Measurements from ENCODE around the gene GOLGA3. TPM values are rescaled to one million over a fixed set of nuclear protein-coding genes. Genes with fewer than 3 reads are reported as not detected.
"Not testable (repeated sequence)": the region's sequence is repeated elsewhere in the genome, so short reads cannot be mapped to it uniquely, and the experiment has no call there.

Gene GOLGA3
- total RNA-seq, 1 donor = 127 TPM

GRCh38 chr12:132776816-132777568, 51.7 kb downstream of the GOLGA3 start:
- TF ChIP-seq CTCF (IDR thresholded peaks at IDR 0.05; ENCODE audit: extremely low read depth, low read depth, low read length) = no peak
- Histone ChIP-seq H3K27ac (ENCODE audit: low read depth, low read length) (no peak overlapping the region), H3K79me2 (ENCODE audit: insufficient read depth, low read length) (peaks cover 25% of the 10 kb centered on the region), H3K9me3 (ENCODE audit: low read depth, low read length) (no peaks in the 10 kb centered on the region), H2AFZ (ENCODE audit: low read length) (no peak overlapping the region), H3K4me2 (ENCODE audit: insufficient read depth, low read length) (no peak overlapping the region), H3K36me3 (ENCODE audit: insufficient read depth, low read length) (peaks cover 91% of the 10 kb centered on the region), H3K4me1 (ENCODE audit: insufficient read depth, low read length) (no peaks in the 10 kb centered on the region), H3K4me3 (ENCODE audit: insufficient read depth, low read length) (no peak overlapping the region), H3K27me3 (ENCODE audit: insufficient read depth, low read length) (no peaks in the 10 kb centered on the region), H4K20me1 (ENCODE audit: insufficient read depth, low read length) (peaks cover 42% of the 10 kb centered on the region)
- DNase-seq (ENCODE audit: insufficient read length, low spot score, missing footprints) = peak; percentile 92

GRCh38 chr12:132776230-132776625, 52.4 kb downstream of the GOLGA3 start:
- peaks cover 21% of the 10 kb centered on the region for H3K79me2 ChIP-seq (ENCODE audit: insufficient read depth, low read length)
- H3K27ac ChIP-seq (ENCODE audit: low read depth, low read length); H3K9me3 ChIP-seq (ENCODE audit: low read depth, low read length); H3K4me2 ChIP-seq (ENCODE audit: insufficient read depth, low read length); H3K27me3 ChIP-seq (ENCODE audit: insufficient read depth, low read length); H3K4me1 ChIP-seq (ENCODE audit: insufficient read depth, low read length); H3K4me3 ChIP-seq (ENCODE audit: insufficient read depth, low read length); H2AFZ ChIP-seq (ENCODE audit: low read length): not testable (repeated sequence)
- peak; percentile 10 for DNase-seq (ENCODE audit: insufficient read length, low spot score, missing footprints)
- peaks cover 43% of the 10 kb centered on the region for H4K20me1 ChIP-seq (ENCODE audit: insufficient read depth, low read length)
- H3K36me3 ChIP-seq (ENCODE audit: insufficient read depth, low read length) = peaks cover 92% of the 10 kb centered on the region

GRCh38 chr12:132775502-132776229, 53.0 kb downstream of the GOLGA3 start:
- no peaks in the 10 kb centered on the region for H3K4me1 ChIP-seq (ENCODE audit: insufficient read depth, low read length)
- H2AFZ ChIP-seq (ENCODE audit: low read length) = no peak overlapping the region
- H3K27ac ChIP-seq (ENCODE audit: low read depth, low read length) = no peak overlapping the region
- H3K79me2 ChIP-seq (ENCODE audit: insufficient read depth, low read length) = peaks cover 18% of the 10 kb centered on the region
- peak; percentile 77 for DNase-seq (ENCODE audit: insufficient read length, low spot score, missing footprints)
- H3K4me2 ChIP-seq (ENCODE audit: insufficient read depth, low read length) = no peak overlapping the region
- TF ChIP-seq CTCF (IDR thresholded peaks at IDR 0.05; ENCODE audit: extremely low read depth, low read depth, low read length) = no peak
- H3K27me3 ChIP-seq (ENCODE audit: insufficient read depth, low read length) = no peaks in the 10 kb centered on the region
- peaks cover 91% of the 10 kb centered on the region for H3K36me3 ChIP-seq (ENCODE audit: insufficient read depth, low read length)
- no peak overlapping the region for H3K4me3 ChIP-seq (ENCODE audit: insufficient read depth, low read length)
- H3K9me3 ChIP-seq (ENCODE audit: low read depth, low read length) = no peaks in the 10 kb centered on the region
- peaks cover 41% of the 10 kb centered on the region for H4K20me1 ChIP-seq (ENCODE audit: insufficient read depth, low read length)

GRCh38 chr12:132774646-132775275, 53.9 kb downstream of the GOLGA3 start:
- H3K27ac ChIP-seq (ENCODE audit: low read depth, low read length) = no peak overlapping the region
- H3K36me3 ChIP-seq (ENCODE audit: insufficient read depth, low read length) = peaks cover 88% of the 10 kb centered on the region
- H3K9me3 ChIP-seq (ENCODE audit: low read depth, low read length) = no peaks in the 10 kb centered on the region
- H3K4me2 ChIP-seq (ENCODE audit: insufficient read depth, low read length) = no peak overlapping the region
- peaks cover 10% of the 10 kb centered on the region for H3K79me2 ChIP-seq (ENCODE audit: insufficient read depth, low read length)
- H4K20me1 ChIP-seq (ENCODE audit: insufficient read depth, low read length) = peaks cover 32% of the 10 kb centered on the region
- peak; percentile 78 for DNase-seq (ENCODE audit: insufficient read length, low spot score, missing footprints)
- no peak overlapping the region for H2AFZ ChIP-seq (ENCODE audit: low read length)
- no peak for TF ChIP-seq CTCF (IDR thresholded peaks at IDR 0.05; ENCODE audit: extremely low read depth, low read depth, low read length)
- H3K4me3 ChIP-seq (ENCODE audit: insufficient read depth, low read length) = no peak overlapping the region
- no peaks in the 10 kb centered on the region for H3K27me3 ChIP-seq (ENCODE audit: insufficient read depth, low read length)
- no peaks in the 10 kb centered on the region for H3K4me1 ChIP-seq (ENCODE audit: insufficient read depth, low read length)
